Hepatocyte (in vitro differentiated cells): ENCODE measurements around the gene CPNE4.

Experiments used
- EZH2 ChIP-seq: fragments of 200-600 bp; sonication (generic); IDR thresholded peaks from 2 replicates; pipeline ENCODE4 v1.6.1; 2016; ENCODE audit warnings: antibody characterized with exemption, mild to moderate bottlenecking, borderline replicate concordance
- EZH2phosphoT487 ChIP-seq: fragments of 200-600 bp; sonication (generic); IDR thresholded peaks from one replicate; pipeline ENCODE4 v1.6.1; 2018; ENCODE audit warnings: antibody characterized with exemption, mild to moderate bottlenecking, low read depth, moderate library complexity; ENCODE audit not compliant: unreplicated experiment, severe bottlenecking
- TF ChIP-seq, protein P1 (sequence below): fragments of 200-600 bp; sonication (generic); IDR thresholded peaks from 2 replicates; pipeline ENCODE4 v1.5.1; 2016; ENCODE audit warnings: antibody characterized with exemption, mild to moderate bottlenecking; ENCODE audit not compliant: poor library complexity

DNA sequence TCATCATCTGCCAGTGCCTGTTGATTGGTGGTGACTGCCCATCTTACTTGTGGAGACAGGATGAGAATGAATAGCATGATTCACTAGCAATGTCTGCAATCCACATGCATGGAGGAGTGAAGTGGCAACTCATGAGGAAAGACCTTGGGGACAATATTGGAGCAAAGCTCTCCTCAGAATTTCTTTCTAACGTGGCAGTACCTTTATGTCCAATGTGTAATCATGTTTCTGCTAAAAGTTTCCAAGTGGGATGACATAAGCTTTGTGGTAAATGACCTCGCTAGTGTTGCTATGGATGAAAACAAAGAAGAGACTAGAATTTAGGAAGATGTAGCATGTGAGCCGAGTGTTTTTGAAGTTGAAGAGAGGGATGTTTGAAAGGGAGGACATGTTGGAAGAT, 117.8 kb downstream of the CPNE4 start:
- TF ChIP-seq EZH2 (no peak), EZH2phosphoT487 (no peak)
- TF ChIP-seq, protein P1, sequence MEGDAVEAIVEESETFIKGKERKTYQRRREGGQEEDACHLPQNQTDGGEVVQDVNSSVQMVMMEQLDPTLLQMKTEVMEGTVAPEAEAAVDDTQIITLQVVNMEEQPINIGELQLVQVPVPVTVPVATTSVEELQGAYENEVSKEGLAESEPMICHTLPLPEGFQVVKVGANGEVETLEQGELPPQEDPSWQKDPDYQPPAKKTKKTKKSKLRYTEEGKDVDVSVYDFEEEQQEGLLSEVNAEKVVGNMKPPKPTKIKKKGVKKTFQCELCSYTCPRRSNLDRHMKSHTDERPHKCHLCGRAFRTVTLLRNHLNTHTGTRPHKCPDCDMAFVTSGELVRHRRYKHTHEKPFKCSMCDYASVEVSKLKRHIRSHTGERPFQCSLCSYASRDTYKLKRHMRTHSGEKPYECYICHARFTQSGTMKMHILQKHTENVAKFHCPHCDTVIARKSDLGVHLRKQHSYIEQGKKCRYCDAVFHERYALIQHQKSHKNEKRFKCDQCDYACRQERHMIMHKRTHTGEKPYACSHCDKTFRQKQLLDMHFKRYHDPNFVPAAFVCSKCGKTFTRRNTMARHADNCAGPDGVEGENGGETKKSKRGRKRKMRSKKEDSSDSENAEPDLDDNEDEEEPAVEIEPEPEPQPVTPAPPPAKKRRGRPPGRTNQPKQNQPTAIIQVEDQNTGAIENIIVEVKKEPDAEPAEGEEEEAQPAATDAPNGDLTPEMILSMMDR: no peak
